ENCODE measurements around the gene ENAH.
"Not testable (repeated sequence)": the region's sequence is repeated elsewhere in the genome, so short reads cannot be mapped to it uniquely, and the experiment has no call there.

The ENAH gene

DNA sequence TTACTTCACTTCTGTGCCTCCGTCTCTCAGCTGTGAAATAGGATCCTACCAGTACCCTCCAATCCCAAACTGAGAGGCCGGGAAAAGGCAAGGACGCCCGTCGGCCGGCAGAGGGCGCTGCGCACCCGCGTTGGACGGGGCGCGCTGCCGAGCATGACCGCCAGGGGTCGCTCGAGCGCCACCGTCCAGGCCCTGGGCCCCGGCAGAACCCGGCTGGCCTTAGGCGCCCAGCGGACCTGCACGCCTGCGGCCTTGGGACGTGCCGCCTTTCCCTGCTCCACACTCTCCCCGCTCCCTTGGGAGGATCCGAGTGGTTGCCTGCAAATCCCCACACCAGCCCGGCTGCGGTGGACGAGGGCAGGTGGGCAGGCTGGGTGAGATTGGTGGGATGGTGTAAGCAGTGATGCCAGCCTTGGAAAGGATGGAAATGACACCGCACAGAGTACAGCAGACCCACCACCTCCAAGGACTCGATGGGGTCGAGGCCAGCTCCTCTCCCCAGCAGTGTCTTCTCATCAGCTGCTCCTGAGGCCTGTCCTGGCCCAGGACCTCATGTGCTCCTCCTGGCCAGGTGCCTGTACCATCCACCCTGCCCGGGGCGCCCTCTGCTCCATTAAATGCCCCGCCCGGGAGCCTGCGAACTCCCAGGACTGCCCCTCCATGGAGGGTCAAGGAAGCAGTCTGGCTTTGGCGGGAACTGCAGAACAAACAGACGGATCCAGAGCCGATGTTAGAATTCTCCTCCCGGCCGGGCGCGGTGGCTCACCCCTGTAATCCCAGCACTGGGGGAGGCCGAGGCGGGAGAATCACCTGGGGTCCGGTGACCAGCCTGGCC, 177.7 kb downstream of the ENAH start:
- DNase-seq (ENCODE audit: low read depth, low spot score) = no peak

GRCh38 chr1:225474439-225474985, 178.4 kb downstream of the ENAH start:
- no peak for DNase-seq (ENCODE audit: low read depth, low spot score)

DNA sequence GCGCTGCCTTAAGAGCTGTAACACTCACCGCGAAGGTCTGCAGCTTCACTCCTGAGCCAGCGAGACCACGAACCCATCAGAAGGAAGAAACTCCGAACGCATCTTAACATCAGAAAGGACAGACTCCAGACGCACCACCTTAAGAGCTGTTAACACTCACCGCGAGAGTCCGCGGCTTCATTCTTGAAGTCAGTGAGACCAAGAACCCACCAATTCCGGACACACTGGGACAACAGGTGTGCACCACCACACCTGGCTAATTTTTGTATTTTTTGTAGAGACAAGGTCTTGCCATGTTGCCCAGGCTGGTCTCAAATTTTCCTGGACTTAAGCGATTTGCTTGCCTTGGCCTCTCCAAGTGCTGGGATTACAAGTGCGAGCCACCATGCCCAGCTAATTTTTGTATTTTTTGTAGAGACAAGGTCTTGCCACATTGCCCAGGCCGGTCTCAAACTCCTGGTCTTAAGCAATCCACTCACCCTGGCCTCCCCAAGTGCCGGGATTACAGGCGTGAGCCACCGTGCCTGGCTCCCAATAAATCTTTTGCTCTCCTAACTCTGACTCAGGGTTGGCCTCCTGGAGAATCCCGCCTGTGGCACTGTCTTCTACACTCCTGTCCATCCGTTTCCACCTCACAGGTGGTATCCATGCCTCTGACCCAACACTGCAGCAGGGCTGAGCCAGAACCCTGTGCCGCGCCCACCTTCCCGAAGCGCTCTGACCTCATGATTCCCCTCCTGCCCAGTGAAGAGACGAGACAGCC, 179.1 kb downstream of the ENAH start:
- DNase-seq (ENCODE audit: low read depth, low spot score) = not testable (repeated sequence)

DNA sequence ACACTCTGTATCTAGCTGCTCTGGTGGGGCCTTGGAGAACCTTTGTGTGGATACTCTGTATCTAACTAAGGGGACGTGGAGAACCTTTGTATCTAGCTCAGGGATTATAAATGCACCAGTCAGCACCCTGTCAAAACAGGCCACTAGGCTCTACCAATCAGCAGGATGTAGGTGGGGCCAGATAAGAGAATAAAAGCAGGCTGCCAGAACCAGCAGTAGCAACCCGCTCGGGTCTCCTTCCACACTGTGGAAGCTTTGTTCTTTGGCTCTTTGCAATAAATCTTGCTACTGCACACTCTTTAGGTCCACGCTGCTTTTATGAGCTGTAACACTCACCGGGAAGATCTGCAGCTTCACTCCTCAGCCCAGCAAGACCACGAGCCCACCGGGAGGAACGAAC, 179.7 kb downstream of the ENAH start:
- not testable (repeated sequence) for DNase-seq (ENCODE audit: low read depth, low spot score)

DNA sequence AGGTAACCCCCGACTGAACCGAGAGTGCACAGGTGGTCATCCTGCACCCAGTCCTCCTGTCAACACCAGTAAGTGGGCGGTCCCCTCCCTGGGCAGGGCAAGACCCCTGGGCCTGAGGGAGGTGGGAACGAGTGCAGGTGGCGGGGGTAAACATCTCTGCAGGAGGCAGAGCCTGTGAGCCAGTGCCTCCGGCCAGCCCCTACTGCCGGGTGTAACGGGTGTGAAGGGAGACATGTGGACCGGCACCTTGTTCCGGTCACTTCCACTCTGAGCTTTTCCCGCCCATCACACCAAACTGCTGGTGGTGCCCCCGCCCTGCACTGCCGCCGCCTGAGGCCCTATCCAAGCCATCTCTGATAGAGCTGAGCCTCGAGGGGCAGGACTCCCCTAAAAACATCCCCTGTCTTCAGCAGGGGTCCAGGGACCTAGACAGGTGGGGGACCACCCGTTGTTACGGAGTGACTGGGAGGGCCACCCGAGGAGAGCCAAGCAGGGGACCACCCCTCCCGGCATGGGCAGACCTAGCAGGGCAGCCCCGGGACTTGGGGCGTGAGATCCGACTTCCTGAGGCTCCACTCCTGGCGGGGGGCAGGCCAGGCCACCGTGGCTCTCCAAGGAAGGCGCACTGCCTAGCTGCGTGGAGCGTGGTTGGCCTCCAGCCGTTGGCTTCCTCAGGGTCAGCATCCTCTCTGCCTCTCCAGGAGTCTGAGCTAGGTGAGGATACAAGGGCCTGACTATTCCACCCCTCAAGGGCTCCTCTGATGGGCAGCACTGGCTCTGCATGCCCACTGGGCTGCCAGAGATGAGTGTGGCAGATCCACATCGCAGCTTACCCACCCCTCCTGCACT, 181.2 kb downstream of the ENAH start:
- DNase-seq (ENCODE audit: low read depth, low spot score) = no peak

- no peak for DNase-seq (ENCODE audit: low read depth, low spot score)
Measured at GRCh38 chr1:225471109-225471452, 181.8 kb downstream of the ENAH start.

- DNase-seq (ENCODE audit: low read depth, low spot score) = no peak
Measured at GRCh38 chr1:225470211-225471108, 182.5 kb downstream of the ENAH start.

- DNase-seq (ENCODE audit: low read depth, low spot score) = no peak
Measured at GRCh38 chr1:225469051-225469450, 183.9 kb downstream of the ENAH start.

DNA sequence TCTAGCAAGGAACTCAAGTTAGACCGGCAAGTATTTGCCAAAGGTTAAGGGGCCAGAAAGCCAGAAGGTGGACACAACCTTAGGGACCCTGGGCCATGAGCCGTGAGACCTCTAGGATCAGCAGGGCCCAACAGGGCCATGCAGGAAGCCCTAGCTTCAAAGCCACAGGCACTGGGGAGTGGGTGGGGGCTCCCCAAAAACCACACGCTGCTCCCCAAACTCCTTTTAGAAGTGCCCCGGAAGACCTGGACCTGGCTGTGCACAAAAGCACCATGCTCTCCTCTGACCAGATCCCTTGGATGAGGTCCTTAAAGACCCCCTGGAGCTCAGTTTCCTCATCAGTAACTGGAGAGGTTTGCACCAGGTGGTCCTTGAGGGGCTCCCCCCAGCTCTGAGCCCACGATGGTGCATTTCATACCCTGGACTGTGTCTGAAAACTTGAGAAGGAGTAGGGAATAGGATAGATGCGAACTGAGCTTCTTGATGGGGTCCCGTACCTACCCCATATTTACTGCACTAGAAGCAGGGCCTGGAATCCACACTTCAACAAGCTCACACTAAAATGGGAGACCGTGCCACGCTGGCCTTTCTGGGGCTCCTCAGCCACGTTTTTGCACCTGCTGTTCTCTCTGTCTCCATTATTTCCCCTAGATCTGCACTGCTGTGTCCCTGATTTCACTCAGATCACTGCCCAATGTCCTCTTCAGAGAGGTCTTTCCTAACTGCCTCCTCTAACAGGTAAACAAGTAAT, 184.5 kb downstream of the ENAH start:
- DNase-seq (ENCODE audit: low read depth, low spot score) = no peak

- DNase-seq (ENCODE audit: low read depth, low spot score) = no peak
Measured at GRCh38 chr1:225467193-225468020, 185.5 kb downstream of the ENAH start.

DNA sequence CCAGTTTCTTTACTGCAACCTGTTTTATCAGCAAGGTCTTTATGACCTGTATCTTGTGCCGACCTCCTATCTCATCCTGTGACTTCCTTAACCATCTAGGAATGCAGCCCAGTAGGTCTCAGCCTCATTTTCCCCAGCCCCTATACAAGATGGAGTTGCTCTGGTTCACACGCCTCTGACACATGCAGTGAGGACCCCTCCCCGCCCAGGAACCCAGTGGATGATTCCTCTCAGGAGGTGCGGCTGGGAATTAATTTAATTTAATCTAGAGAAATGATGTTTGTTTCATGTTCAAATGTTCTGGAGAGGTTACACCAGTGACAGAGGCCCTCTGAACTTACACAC, 186.1 kb downstream of the ENAH start:
- DNase-seq (ENCODE audit: low read depth, low spot score) = no peak

GRCh38 chr1:225465793-225466517, 187.0 kb downstream of the ENAH start:
- no peak for DNase-seq (ENCODE audit: low read depth, low spot score)

DNA sequence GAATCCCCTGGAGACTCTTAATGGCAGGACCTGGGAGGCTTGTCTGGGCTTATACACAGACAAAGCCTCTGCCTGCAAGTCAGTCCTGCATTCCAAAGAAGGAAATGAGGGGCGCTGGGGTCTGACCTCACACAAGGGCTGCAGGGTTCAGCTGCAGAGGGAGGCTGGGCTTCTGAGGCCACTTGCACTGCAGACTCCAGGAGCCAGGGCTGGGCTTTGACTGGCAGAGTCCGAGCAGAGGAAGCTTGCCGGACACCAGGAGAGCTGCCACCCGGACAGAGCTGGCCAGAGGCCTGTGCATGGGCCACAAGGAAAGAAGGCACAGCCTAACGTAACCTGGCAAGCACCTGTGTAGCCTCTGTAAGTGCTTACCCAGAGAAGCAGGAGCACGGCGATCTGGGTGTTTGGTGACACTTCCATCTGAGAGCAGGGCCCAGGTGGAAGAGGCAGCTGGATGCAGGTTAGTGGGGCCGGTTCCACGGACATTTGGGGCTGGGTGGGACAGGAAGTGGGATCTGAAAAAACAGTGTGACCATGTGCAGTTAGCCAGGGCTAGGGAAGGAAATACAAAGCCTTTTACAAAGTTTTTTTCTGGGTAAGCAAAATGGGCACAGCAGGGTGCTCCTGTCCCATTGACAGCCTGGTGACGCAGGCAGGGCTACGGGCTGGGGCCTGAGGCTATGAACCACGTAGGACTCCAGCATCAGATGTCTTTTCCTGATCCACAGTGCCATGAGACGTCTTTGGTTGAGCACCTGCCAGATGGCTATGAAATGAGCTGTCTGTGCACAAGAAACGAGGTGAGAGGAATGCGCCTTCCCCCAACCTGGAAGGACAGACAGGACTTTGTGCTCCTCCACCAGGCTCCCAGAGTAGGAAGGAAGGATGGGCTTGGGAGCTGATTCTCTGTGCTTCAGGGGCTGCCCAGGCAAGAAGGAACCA, 187.8 kb downstream of the ENAH start:
- no peak for DNase-seq (ENCODE audit: low read depth, low spot score)

GRCh38 chr1:225462714-225463574, 190.0 kb downstream of the ENAH start:
- no peak for DNase-seq (ENCODE audit: low read depth, low spot score)

- no peak for DNase-seq (ENCODE audit: low read depth, low spot score)
Measured at GRCh38 chr1:225462429-225462713, 190.6 kb downstream of the ENAH start.

DNA sequence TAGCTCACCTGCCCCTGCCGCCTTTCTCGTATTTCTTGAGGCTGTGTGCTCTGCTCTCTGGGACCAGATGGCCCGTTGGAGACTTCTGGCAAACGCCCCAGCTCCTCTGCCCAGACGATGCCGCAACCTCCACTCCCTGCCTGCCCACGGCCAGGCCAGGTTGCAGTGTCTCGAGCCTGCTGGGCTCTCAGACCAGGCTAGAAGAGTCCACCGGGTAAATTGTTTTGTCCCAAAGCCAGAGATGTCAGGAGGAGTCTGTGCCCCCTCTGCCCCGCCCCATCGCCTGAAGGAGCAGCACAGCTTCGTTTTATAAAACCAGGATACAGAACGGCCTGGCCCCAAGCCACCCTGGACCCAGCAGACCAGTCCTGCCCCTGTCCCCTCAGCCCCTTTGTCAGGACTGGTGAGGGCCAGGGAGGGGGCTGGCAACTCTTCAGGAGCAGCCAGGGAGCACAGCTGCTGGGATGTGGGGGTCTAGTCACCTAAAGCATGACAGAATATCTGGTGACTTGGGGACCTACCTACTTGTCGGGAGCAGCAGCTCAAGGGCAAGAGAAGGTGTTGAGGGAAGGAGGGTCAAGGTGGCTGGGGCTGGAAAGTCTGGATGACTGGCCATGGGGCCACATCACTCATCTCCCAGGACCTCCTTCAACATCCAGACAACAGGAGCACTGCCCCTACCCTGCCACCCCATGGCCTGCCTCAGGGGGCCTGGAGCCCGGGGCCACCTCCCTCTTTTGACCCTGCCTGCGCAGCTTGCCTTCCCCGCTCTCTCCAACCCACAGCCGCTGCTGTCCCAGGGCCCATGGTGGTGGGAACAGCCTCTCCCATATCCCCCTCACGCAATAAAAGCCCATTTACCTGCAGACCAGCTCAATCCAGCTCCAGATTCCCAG, 191.1 kb downstream of the ENAH start:
- no peak for DNase-seq (ENCODE audit: low read depth, low spot score)
